Endothelial cell of umbilical vein (primary cell): ENCODE data around the gene DBP. TPM values are rescaled to one million over a fixed set of nuclear protein-coding genes. Genes with fewer than 3 reads are reported as not detected.

ENCODE experiments used
- BruUV-seq: library from RNA; stranded (reverse); fragments of 400-500 nt; replicated peaks from 2 replicates; lab custom pipeline; 2021; lab: Mats Ljungman, UMichigan
- CTCF ChIA-PET: fragments of 300-600, 350-600 bp; sonication (Branson Sonifier 250); formaldehyde crosslinking; loops from one replicate; lab custom pipeline; 2021; ENCODE audit warnings: antibody characterized with exemption, inconsistent platforms; lab: Charles Lee
- POLR2A ChIA-PET: fragments of 300-600, 350-600 bp; sonication (Branson Sonifier 250); formaldehyde crosslinking; loops from one replicate; lab custom pipeline; 2021; ENCODE audit warnings: antibody characterized with exemption, inconsistent platforms; lab: Charles Lee
- DNase-seq: peaks from one replicate; pipeline ENCODE4 v3.0.0-alpha.2; 2011; ENCODE audit warnings: low read depth, low spot score
- FAIRE-seq: peaks from 2 replicates; lab custom pipeline; 2011; peaks lifted over from hg19 to GRCh38; lab: Jason Lieb, UNC
- H2AFZ ChIP-seq: 2 replicates; pipeline ENCODE4 v1.6.0; 2012; ENCODE audit warnings: low read depth, low read length, control low read depth, inconsistent platforms
- H3K27ac ChIP-seq: 2 replicates; pipeline ENCODE4 v1.5.1; 2011; ENCODE audit warnings: low read depth, mild to moderate bottlenecking, control low read depth, low read length, moderate library complexity; ENCODE audit not compliant: insufficient read depth
- H3K27me3 ChIP-seq, 2 experiments: 2 replicates each; pipeline versions ENCODE4 v1.6.0 to v1.6.1; 2011; ENCODE audit warnings: low read length in 2 of 2, mixed read lengths in 1 of 2; ENCODE audit not compliant: control insufficient read depth in 2 of 2, insufficient read depth in 2 of 2
- H3K36me3 ChIP-seq, 2 experiments: 2 replicates in 1 of 2; 3 replicates in 1 of 2; pipeline ENCODE4 v1.5.1; 2011; ENCODE audit warnings: low read length in 2 of 2, mild to moderate bottlenecking in 1 of 2, moderate library complexity in 1 of 2; ENCODE audit not compliant: control insufficient read depth in 2 of 2, insufficient read depth in 2 of 2; ENCODE audit errors: extremely low read depth in 1 of 2
- H3K4me1 ChIP-seq: 3 replicates; pipeline ENCODE4 v1.5.1; 2011; ENCODE audit warnings: mild to moderate bottlenecking, low read length; ENCODE audit not compliant: control insufficient read depth, insufficient read depth; ENCODE audit errors: extremely low read depth
- H3K4me2 ChIP-seq: 2 replicates; pipeline ENCODE4 v1.6.1; 2011; ENCODE audit warnings: low read length, control low read depth, mixed read lengths; ENCODE audit not compliant: insufficient read depth
- H3K4me3 ChIP-seq, 3 experiments: fragments of 200-600 bp in 1 of 3; sonication (generic), shearing (Covaris generic) in 1 of 3; replicated peaks in 1 of 3; 2 replicates each; pipeline ENCODE4 v1.5.1; 2011 to 2016; ENCODE audit warnings: control low read depth in 3 of 3, low read length in 3 of 3, mild to moderate bottlenecking in 2 of 3, inconsistent platforms in 1 of 3, low read depth in 1 of 3, moderate library complexity in 1 of 3; ENCODE audit not compliant: insufficient read depth in 1 of 3
- H3K79me2 ChIP-seq: 2 replicates; pipeline ENCODE4 v1.6.0; 2012; ENCODE audit warnings: low read length, inconsistent platforms; ENCODE audit not compliant: control insufficient read depth, insufficient read depth
- H3K9ac ChIP-seq: replicated peaks from 2 replicates; pipeline ENCODE3; 2011; ENCODE audit warnings: low read length, control low read depth; ENCODE audit not compliant: insufficient read depth; ENCODE audit errors: extremely low read depth
- H3K9me1 ChIP-seq: replicated peaks from 3 replicates; pipeline ENCODE4 v1.6.0; 2011; ENCODE audit warnings: mild to moderate bottlenecking, low read length; ENCODE audit not compliant: control insufficient read depth, insufficient read depth; ENCODE audit errors: extremely low read depth
- H3K9me3 ChIP-seq: replicated peaks from 2 replicates; pipeline ENCODE4 v1.5.1; 2012; ENCODE audit warnings: low read length, inconsistent platforms; ENCODE audit not compliant: control insufficient read depth, insufficient read depth
- H4K20me1 ChIP-seq: replicated peaks from 2 replicates; pipeline ENCODE3; 2011; ENCODE audit warnings: mild to moderate bottlenecking, low read length; ENCODE audit not compliant: control insufficient read depth, insufficient read depth; ENCODE audit errors: extremely low read depth
- EZH2 ChIP-seq: IDR thresholded peaks from 2 replicates; pipeline ENCODE4 v1.6.1; 2012; ENCODE audit warnings: borderline replicate concordance, low read depth, mild to moderate bottlenecking, moderate library complexity, low read length, inconsistent platforms; ENCODE audit not compliant: severe bottlenecking
- FOS ChIP-seq: IDR thresholded peaks from 2 replicates; pipeline ENCODE4 v1.6.1; 2011; ENCODE audit warnings: mild to moderate bottlenecking, low read length, moderate library complexity, borderline replicate concordance; ENCODE audit not compliant: insufficient read depth
- GATA2 ChIP-seq: IDR thresholded peaks from 2 replicates; pipeline ENCODE4 v1.7.0; 2011; ENCODE audit warnings: low read depth, mild to moderate bottlenecking, moderate library complexity, mixed read lengths, low read length; ENCODE audit not compliant: insufficient read length, insufficient read depth
- JUN ChIP-seq: IDR thresholded peaks from 2 replicates; pipeline ENCODE4 v1.6.1; 2011; ENCODE audit warnings: borderline replicate concordance, low read depth; ENCODE audit not compliant: insufficient read length, insufficient read depth
- MYC ChIP-seq: IDR thresholded peaks from one replicate; pipeline ENCODE4 v1.6.1; 2011; ENCODE audit warnings: mild to moderate bottlenecking, low read depth, low read length
- POLR2A ChIP-seq: IDR thresholded peaks from 2 replicates; pipeline ENCODE4 v1.6.1; 2012; ENCODE audit warnings: low read depth, mild to moderate bottlenecking, control low read depth, low read length
- POLR2AphosphoS5 ChIP-seq: IDR thresholded peaks from 2 replicates; pipeline ENCODE4 v1.6.1; 2012; ENCODE audit warnings: low read depth, mild to moderate bottlenecking, control low read depth, low read length, moderate library complexity; ENCODE audit not compliant: insufficient read depth
- dilution Hi-C: fragments of 300-500 bp; cut with MboI; formaldehyde crosslinking; loops from one replicate; pipeline ENCODE4 v1.15.0; 2019; ENCODE audit warnings: low sequenced_read_pairs; ENCODE audit not compliant: extremely low pct_ligation_motif_present
- intact Hi-C: fragments of 100-400 bp; cut with micrococcal nuclease; formaldehyde crosslinking; loops from one replicate; pipeline ENCODE4 v1.10.0; 2022
- polyA plus RNA-seq, 4 experiments: library from polyadenylated mRNA; depleted of rRNA in 3 of 4; stranded (reverse) in 3 of 4; unstranded in 1 of 4; fragments of >200 nt; gene quantifications; 2 replicates each; pipeline versions ENCODE4 v1.2.1 to v1.2.3, GENCODE V29; 2011 to 2012; ENCODE audit warnings: missing spikeins in 1 of 4
- total RNA-seq: library from RNA; stranded (reverse); gene quantifications from 2 replicates; pipeline ENCODE4 v1.2.3, GENCODE V29; 2021
- TF ChIP-seq, protein P1 (sequence below), 2 donors: IDR thresholded peaks; 1 replicate in 1 of 2; 2 replicates in 1 of 2; pipeline ENCODE4 v1.5.1; 2011; ENCODE audit warnings: low read length in 2 of 2, mild to moderate bottlenecking in 2 of 2, moderate library complexity in 2 of 2, control low read depth in 1 of 2, inconsistent platforms in 1 of 2, low read depth in 1 of 2; ENCODE audit not compliant: insufficient read depth in 1 of 2; ENCODE audit errors: extremely low read depth in 1 of 2
- TF ChIP-seq, protein P2 (sequence below): IDR thresholded peaks from 2 replicates; pipeline ENCODE4 v1.6.1; 2011; ENCODE audit not compliant: insufficient read depth, insufficient read length

The DBP gene
- total and polyA plus RNA-seq, 2 donors (not counting 3 experiments of a cell fraction or from before 2014, with no cell fraction given), result 1.5 to 1.8 TPM

- intact Hi-C loops (no loop called here), dilution Hi-C loops (no loop called here)
- H4K20me1 ChIP-seq, result no peaks in the 10 kb centered on the region
- no peak overlapping the region for H3K9ac ChIP-seq
- H3K27ac ChIP-seq, result no peak overlapping the region
- no peak for TF ChIP-seq POLR2A
- TF ChIP-seq, protein P1, sequence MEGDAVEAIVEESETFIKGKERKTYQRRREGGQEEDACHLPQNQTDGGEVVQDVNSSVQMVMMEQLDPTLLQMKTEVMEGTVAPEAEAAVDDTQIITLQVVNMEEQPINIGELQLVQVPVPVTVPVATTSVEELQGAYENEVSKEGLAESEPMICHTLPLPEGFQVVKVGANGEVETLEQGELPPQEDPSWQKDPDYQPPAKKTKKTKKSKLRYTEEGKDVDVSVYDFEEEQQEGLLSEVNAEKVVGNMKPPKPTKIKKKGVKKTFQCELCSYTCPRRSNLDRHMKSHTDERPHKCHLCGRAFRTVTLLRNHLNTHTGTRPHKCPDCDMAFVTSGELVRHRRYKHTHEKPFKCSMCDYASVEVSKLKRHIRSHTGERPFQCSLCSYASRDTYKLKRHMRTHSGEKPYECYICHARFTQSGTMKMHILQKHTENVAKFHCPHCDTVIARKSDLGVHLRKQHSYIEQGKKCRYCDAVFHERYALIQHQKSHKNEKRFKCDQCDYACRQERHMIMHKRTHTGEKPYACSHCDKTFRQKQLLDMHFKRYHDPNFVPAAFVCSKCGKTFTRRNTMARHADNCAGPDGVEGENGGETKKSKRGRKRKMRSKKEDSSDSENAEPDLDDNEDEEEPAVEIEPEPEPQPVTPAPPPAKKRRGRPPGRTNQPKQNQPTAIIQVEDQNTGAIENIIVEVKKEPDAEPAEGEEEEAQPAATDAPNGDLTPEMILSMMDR (IDR thresholded peaks at IDR 0.05; ENCODE audit: extremely low read depth in 1 of 2, insufficient read depth in 1 of 2, low read depth in 1 of 2, low read length in 2 of 2), result no peak
- no peak overlapping the region for H2AFZ ChIP-seq
- no peak for DNase-seq
- H3K9me3 ChIP-seq, result no peaks in the 10 kb centered on the region
- ChIA-PET POLR2A (no interaction called here), CTCF (no interaction called here)
- no peaks in the 10 kb centered on the region for H3K36me3 ChIP-seq
- H3K27me3 ChIP-seq, result peaks cover 0 to 2% of the 10 kb centered on the region in 2 experiments
- peaks cover 2% of the 10 kb centered on the region for H3K4me1 ChIP-seq
- H3K9me1 ChIP-seq, result no peaks in the 10 kb centered on the region
- H3K4me2 ChIP-seq, result no peak overlapping the region
- no peaks in the 10 kb centered on the region for H3K79me2 ChIP-seq
- no peak overlapping the region for H3K4me3 ChIP-seq
- FAIRE-seq, result no peak
- no TSS peak for BruUV-seq
Observed at GRCh38 chr19:48661711-48662090, 24.5 kb upstream of the DBP start.

GRCh38 chr19:48660852-48661710 is 23.9 kb upstream of the DBP start:
- Histone ChIP-seq H2AFZ (no peak overlapping the region), H3K36me3 (no peaks in the 10 kb centered on the region), H3K4me1 (peaks cover 2% of the 10 kb centered on the region), H3K27ac (peak overlapping the region; percentile 19), H3K9me1 (no peaks in the 10 kb centered on the region), H3K79me2 (no peaks in the 10 kb centered on the region), H3K4me3 (no peak overlapping the region), H3K9ac (no peak overlapping the region), H4K20me1 (no peaks in the 10 kb centered on the region), H3K27me3 (peaks cover 0 to 2% of the 10 kb centered on the region in 2 experiments), H3K9me3 (no peaks in the 10 kb centered on the region), H3K4me2 (no peak overlapping the region)
- DNase-seq, result peak; percentile 96
- intact Hi-C loops (no loop called here), dilution Hi-C loops (no loop called here)
- peak; percentile 98 for FAIRE-seq
- BruUV-seq, result no TSS peak
- CTCF ChIA-PET, result no interaction called here
- POLR2A ChIA-PET, result no interaction called here
- no peak for TF ChIP-seq POLR2A
- TF ChIP-seq GATA2, result no peak
- no peak for TF ChIP-seq POLR2AphosphoS5
- TF ChIP-seq JUN, result peak; percentile 58
- TF ChIP-seq, protein P1 (IDR thresholded peaks at IDR 0.05; ENCODE audit: extremely low read depth in 1 of 2, insufficient read depth in 1 of 2, low read depth in 1 of 2, low read length in 2 of 2), result no peak
- no peak for TF ChIP-seq EZH2
- TF ChIP-seq, protein P2, sequence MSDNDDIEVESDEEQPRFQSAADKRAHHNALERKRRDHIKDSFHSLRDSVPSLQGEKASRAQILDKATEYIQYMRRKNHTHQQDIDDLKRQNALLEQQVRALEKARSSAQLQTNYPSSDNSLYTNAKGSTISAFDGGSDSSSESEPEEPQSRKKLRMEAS, result no peak
- TF ChIP-seq FOS, result peak; percentile 60
- no peak for TF ChIP-seq MYC
